A549 (cell line): ENCODE results near the gene NCF2. TPM values are rescaled to one million over a fixed set of nuclear protein-coding genes. Genes with fewer than 3 reads are reported as not detected.

Experiments
- ATAC-seq, 2 experiments: fragments of 200-7000 bp in 1 of 2; fragments of >200 bp in 1 of 2; cut with Nextera tagmentation in 1 of 2; cut with Tn5 transposase in 1 of 2; 3 replicates each; pipeline versions ENCODE4 v1.8.0 to v1.9.1; 2018 to 2020; ENCODE audit warnings: mild to moderate bottlenecking in 1 of 2, moderate library complexity in 1 of 2
- CTCF ChIA-PET: fragments of 300-600 bp; sonication (Branson Sonifier 250); formaldehyde crosslinking; extraction: SDS; loops from one replicate; lab custom pipeline; 2021; ENCODE audit warnings: antibody characterized with exemption, inconsistent platforms; lab: Yijun Ruan, JAX
- POLR2A ChIA-PET: fragments of 350-600 bp; formaldehyde crosslinking; extraction: SDS; loops from one replicate; lab custom pipeline; 2021; ENCODE audit warnings: antibody characterized with exemption, inconsistent platforms; lab: Yijun Ruan, JAX
- DNase-seq, 2 experiments: peaks; one replicate each; pipeline versions ENCODE4 v3.0.0 to v3.0.0-alpha.2; 2011 to 2016; ENCODE audit warnings: low read depth in 1 of 2, low spot score in 1 of 2
- FAIRE-seq: peaks from 2 replicates; lab custom pipeline; 2011; peaks lifted over from hg19 to GRCh38; lab: Jason Lieb, UNC
- H3K27ac ChIP-seq, 2 experiments: fragments of >200 bp; sonication (Bioruptor Twin); formaldehyde crosslinking; 3 replicates each; pipeline ENCODE4 v1.5.1; 2016 to 2017
- H3K4me1 ChIP-seq: fragments of >200 bp; sonication (Bioruptor Twin); formaldehyde crosslinking; 3 replicates; pipeline ENCODE4 v1.6.1; 2016
- H3K4me2 ChIP-seq: fragments of >200 bp; sonication (Bioruptor Twin); formaldehyde crosslinking; 3 replicates; pipeline ENCODE4 v1.6.1; 2016
- H3K4me3 ChIP-seq: fragments of >200 bp; sonication (Bioruptor Twin); formaldehyde crosslinking; 3 replicates; pipeline ENCODE4 v1.5.1; 2016
- H3K9me3 ChIP-seq: fragments of >200 bp; sonication (Bioruptor Twin); formaldehyde crosslinking; 3 replicates; pipeline ENCODE4 v1.6.1; 2016
- CBX8 ChIP-seq: fragments of 200-600 bp; sonication (generic); IDR thresholded peaks from 2 replicates; pipeline ENCODE4 v1.6.1; 2016
- EHMT2 ChIP-seq: fragments of 200-600 bp; sonication (generic); IDR thresholded peaks from 2 replicates; pipeline ENCODE4 v1.6.1; 2016; ENCODE audit warnings: antibody characterized with exemption, low read depth, mild to moderate bottlenecking, moderate library complexity
- EP300 ChIP-seq, 2 experiments: fragments of >200 bp; sonication (Bioruptor Twin); formaldehyde crosslinking; IDR thresholded peaks; 2 replicates in 1 of 2; 3 replicates in 1 of 2; pipeline ENCODE4 v1.6.1; 2016 to 2017
- ESRRA ChIP-seq: fragments of 150-350 bp; IDR thresholded peaks from 2 replicates; pipeline ENCODE4 v1.6.1; 2014; ENCODE audit warnings: mild to moderate bottlenecking, low read length, borderline replicate concordance
- FOSB ChIP-seq: fragments of 250-450 bp; sonication (Bioruptor Pico); IDR thresholded peaks from 2 replicates; pipeline ENCODE4 v1.5.0; 2020; ENCODE audit warnings: mild to moderate bottlenecking, moderate library complexity
- FOXS1 ChIP-seq: fragments of 250-450 bp; sonication (Bioruptor Pico); IDR thresholded peaks from 2 replicates; pipeline ENCODE4 v1.5.0; 2020; ENCODE audit warnings: mild to moderate bottlenecking, moderate library complexity
- GATA3 ChIP-seq: IDR thresholded peaks from 2 replicates; pipeline ENCODE4 v1.6.1; 2012; ENCODE audit warnings: borderline replicate concordance
- HEYL ChIP-seq: fragments of 250-450 bp; sonication (Bioruptor Pico); IDR thresholded peaks from 2 replicates; pipeline ENCODE4 v1.8.0; 2021; ENCODE audit warnings: mild to moderate bottlenecking, moderate library complexity
- HOXB13 ChIP-seq: fragments of 250-450 bp; sonication (Bioruptor Pico); IDR thresholded peaks from 2 replicates; pipeline ENCODE4 v1.5.0; 2020; ENCODE audit warnings: low read depth, mild to moderate bottlenecking, moderate library complexity
- HOXB5 ChIP-seq: fragments of 250-450 bp; sonication (Bioruptor Pico); IDR thresholded peaks from 2 replicates; pipeline ENCODE4 v1.5.0; 2020; ENCODE audit warnings: mild to moderate bottlenecking, moderate library complexity
- JUNB ChIP-seq: fragments of >200 bp; sonication (Bioruptor Twin); formaldehyde crosslinking; IDR thresholded peaks from 2 replicates; pipeline ENCODE4 v1.6.1; 2016
- MAFK ChIP-seq: fragments of 450-650 bp; IDR thresholded peaks from 2 replicates; pipeline ENCODE4 v1.6.1; 2014; ENCODE audit not compliant: partially characterized antibody
- PBX3 ChIP-seq: IDR thresholded peaks from 2 replicates; pipeline ENCODE4 v1.6.1; 2012
- POLR2AphosphoS2 ChIP-seq: conservative IDR thresholded peaks from 2 replicates; pipeline ENCODE4 v1.6.1; 2012; ENCODE audit warnings: low read length, improper control_type of control experiment, inconsistent platforms
- RAD21 ChIP-seq, 2 experiments: fragments of >200 bp in 1 of 2; sonication (Bioruptor Twin) in 1 of 2; formaldehyde crosslinking in 1 of 2; IDR thresholded peaks in 1 of 2; conservative IDR thresholded peaks in 1 of 2; 2 replicates in 1 of 2; 3 replicates in 1 of 2; pipeline ENCODE4 v1.6.1; 2012 to 2018; ENCODE audit warnings: inconsistent platforms in 1 of 2
- RARB ChIP-seq: fragments of 250-450 bp; sonication (Bioruptor Pico); IDR thresholded peaks from 2 replicates; pipeline ENCODE4 v1.8.0; 2021; ENCODE audit warnings: mild to moderate bottlenecking, moderate library complexity
- RNF2 ChIP-seq: fragments of 200-600 bp; sonication (generic); IDR thresholded peaks from 2 replicates; pipeline ENCODE4 v1.6.1; 2016; ENCODE audit warnings: low read depth, mild to moderate bottlenecking, antibody characterized with exemption, moderate library complexity, borderline replicate concordance
- SMC3 ChIP-seq: fragments of >200 bp; sonication (Bioruptor Twin); formaldehyde crosslinking; IDR thresholded peaks from 3 replicates; pipeline ENCODE4 v1.6.1; 2018; ENCODE audit warnings: inconsistent platforms
- SREBF2 ChIP-seq: fragments of 450-650 bp; IDR thresholded peaks from 2 replicates; pipeline ENCODE4 v1.6.1; 2014; ENCODE audit warnings: mild to moderate bottlenecking, moderate library complexity
- TFCP2L1 ChIP-seq: fragments of 250-450 bp; sonication (Bioruptor Pico); IDR thresholded peaks from 2 replicates; pipeline ENCODE4 v1.5.0; 2021; ENCODE audit warnings: mild to moderate bottlenecking
- ZC3H11A ChIP-seq: fragments of 450-650 bp; IDR thresholded peaks from 2 replicates; pipeline ENCODE4 v1.6.1; 2014; ENCODE audit warnings: antibody characterized with exemption, mild to moderate bottlenecking
- ZFP36 ChIP-seq: fragments of 450-650 bp; IDR thresholded peaks from 2 replicates; pipeline ENCODE4 v1.6.1; 2014; ENCODE audit warnings: borderline replicate concordance; ENCODE audit not compliant: partially characterized antibody
- ZSCAN20 ChIP-seq: fragments of 250-450 bp; sonication (Bioruptor Pico); IDR thresholded peaks from 2 replicates; pipeline ENCODE4 v1.8.0; 2022; ENCODE audit warnings: mild to moderate bottlenecking, moderate library complexity
- WGBS: methylation state at CpG from one replicate; pipeline ENCODE4 v1.1.6; 2017; ENCODE audit errors: missing lambda C conversion rate; 5-methylcytosine and 5-hydroxymethylcytosine counted together
- polyA plus RNA-seq, 4 experiments: library from polyadenylated mRNA; depleted of rRNA in 3 of 4; stranded (reverse); fragments of >200 nt; fragmentation: RNase III in 1 of 4; extraction: RNeasy Plus Mini Kit Qiagen cat#74134 plus additional on column Dnase treatment in 1 of 4; gene quantifications; 2 replicates in 3 of 4; 3 replicates in 1 of 4; pipeline ENCODE4 v1.2.3, GENCODE V29; 2011 to 2017
- TF ChIP-seq, protein P1 (sequence below): fragments of 250-450 bp; sonication (Bioruptor Pico); IDR thresholded peaks from 2 replicates; pipeline ENCODE4 v1.5.0; 2021; ENCODE audit warnings: mild to moderate bottlenecking, moderate library complexity, borderline replicate concordance

Gene NCF2
- polyA plus RNA-seq, 2 of the 4 experiments (the other 2 are of a cell fraction): 4.5 to 4.6 TPM

DNA sequence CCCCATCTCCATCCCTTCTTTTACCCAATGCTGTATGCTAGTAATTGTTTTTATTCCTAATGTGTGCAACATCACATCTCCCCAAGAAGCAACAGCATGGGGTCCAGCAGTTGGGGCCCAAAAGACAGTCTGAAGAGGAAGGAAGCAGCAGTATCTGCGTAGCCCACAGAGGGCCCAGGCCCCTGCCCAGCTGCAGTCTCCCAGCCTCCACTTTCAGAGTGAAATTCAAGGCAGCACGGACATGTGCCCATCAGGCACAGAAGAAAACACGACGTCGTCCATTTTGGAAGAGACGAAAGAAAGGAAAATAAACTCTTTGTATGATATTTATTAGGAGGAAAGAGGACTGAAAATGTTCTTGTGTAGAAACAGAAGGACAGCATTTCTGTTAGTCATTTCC, 37.4 kb downstream of the NCF2 start:
- ChIA-PET POLR2A (no interaction called here), CTCF (interaction anchor here (1.1 to 2.1 kb wide), 2 partner anchors 10 to 82 kb away, joined by 3 to 5 read pairs; no protein-coding TSS in a partner anchor)
- FAIRE-seq (no peak), ATAC-seq (no peak), DNase-seq (no peak)
- no peak for TF ChIP-seq EHMT2
- TF ChIP-seq RAD21 (conservative IDR thresholded peaks at IDR 0.05 in 1 of 2, IDR thresholded peaks at IDR 0.05 in 1 of 2): no peak
- TF ChIP-seq JUNB: no peak
- no peak for TF ChIP-seq ESRRA
- TF ChIP-seq POLR2AphosphoS2: no peak
- TF ChIP-seq HEYL (CRISPR knock-in tag): no peak
- no peak for TF ChIP-seq ZSCAN20 (CRISPR knock-in tag)
- no peak for TF ChIP-seq RARB (CRISPR knock-in tag)
- TF ChIP-seq CBX8: no peak
- TF ChIP-seq TFCP2L1: no peak
- no peak for TF ChIP-seq MAFK
- no peak for TF ChIP-seq EP300 (IDR thresholded peaks at IDR 0.05)
- no peak for TF ChIP-seq ZC3H11A
- no peak for TF ChIP-seq PBX3
- no peak for TF ChIP-seq ZFP36
- TF ChIP-seq HOXB13: no peak
- TF ChIP-seq, protein P1, sequence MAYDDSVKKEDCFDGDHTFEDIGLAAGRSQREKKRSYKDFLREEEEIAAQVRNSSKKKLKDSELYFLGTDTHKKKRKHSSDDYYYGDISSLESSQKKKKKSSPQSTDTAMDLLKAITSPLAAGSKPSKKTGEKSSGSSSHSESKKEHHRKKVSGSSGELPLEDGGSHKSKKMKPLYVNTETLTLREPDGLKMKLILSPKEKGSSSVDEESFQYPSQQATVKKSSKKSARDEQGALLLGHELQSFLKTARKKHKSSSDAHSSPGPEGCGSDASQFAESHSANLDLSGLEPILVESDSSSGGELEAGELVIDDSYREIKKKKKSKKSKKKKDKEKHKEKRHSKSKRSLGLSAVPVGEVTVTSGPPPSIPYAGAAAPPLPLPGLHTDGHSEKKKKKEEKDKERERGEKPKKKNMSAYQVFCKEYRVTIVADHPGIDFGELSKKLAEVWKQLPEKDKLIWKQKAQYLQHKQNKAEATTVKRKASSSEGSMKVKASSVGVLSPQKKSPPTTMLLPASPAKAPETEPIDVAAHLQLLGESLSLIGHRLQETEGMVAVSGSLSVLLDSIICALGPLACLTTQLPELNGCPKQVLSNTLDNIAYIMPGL (CRISPR knock-in tag): no peak
- no peak for TF ChIP-seq HOXB5 (CRISPR knock-in tag)
- H3K9me3 ChIP-seq: no peaks in the 10 kb centered on the region
- H3K4me2 ChIP-seq: no peak overlapping the region
- WGBS: 93% methylated on average over 6 of the region's 6 CpGs
- peaks cover 13% of the 10 kb centered on the region for H3K4me1 ChIP-seq
- no peak overlapping the region for H3K27ac ChIP-seq
- no peak overlapping the region for H3K4me3 ChIP-seq

DNA sequence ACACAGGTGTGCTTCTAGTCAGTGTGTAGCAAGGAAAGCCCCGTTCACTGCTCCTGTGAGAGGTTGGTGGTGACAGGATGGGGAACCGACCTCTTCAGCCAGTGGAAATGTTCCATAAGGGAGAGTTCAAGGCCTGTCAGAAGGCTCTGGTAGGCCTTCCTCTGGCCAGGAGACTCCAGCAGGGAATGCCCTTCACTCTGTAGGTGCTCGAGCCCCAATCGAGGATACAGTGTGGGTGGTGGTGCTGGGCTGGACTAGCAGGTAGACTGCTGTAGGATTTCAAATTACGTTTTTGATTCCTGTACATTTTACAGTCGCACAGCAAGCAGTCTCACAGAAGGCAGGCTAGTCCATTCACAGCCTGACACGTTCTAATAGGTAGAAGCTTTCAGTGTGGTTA, 37.8 kb downstream of the NCF2 start:
- WGBS: 90% methylated on average over 7 of the region's 7 CpGs
- Histone ChIP-seq H3K4me2 (no peak overlapping the region), H3K4me3 (no peak overlapping the region), H3K27ac (no peak overlapping the region), H3K4me1 (peaks cover 13% of the 10 kb centered on the region), H3K9me3 (no peaks in the 10 kb centered on the region)
- FAIRE-seq (no peak), DNase-seq (no peak), ATAC-seq (no peak)
- CTCF ChIA-PET: interaction anchor here (1.1 to 2.1 kb wide), 2 partner anchors 10 to 82 kb away, joined by 3 to 5 read pairs; no protein-coding TSS in a partner anchor
- no peak for TF ChIP-seq HOXB5 (CRISPR knock-in tag)
- no peak for TF ChIP-seq MAFK
- no peak for TF ChIP-seq TFCP2L1
- no peak for TF ChIP-seq GATA3
- no peak for TF ChIP-seq FOXS1
- no peak for TF ChIP-seq ZFP36
- no peak for TF ChIP-seq FOSB (CRISPR knock-in tag)
- TF ChIP-seq SREBF2: no peak
- TF ChIP-seq SMC3: no peak
- TF ChIP-seq RNF2: no peak
- no peak for TF ChIP-seq RAD21 (conservative IDR thresholded peaks at IDR 0.05 in 1 of 2, IDR thresholded peaks at IDR 0.05 in 1 of 2)
- POLR2A ChIA-PET: no interaction called here
